Stimulated activated CD8-positive, alpha-beta memory T cell treated with anti-CD3 and anti-CD28 coated beads, Interleukin-2, amount 100 ng/mL, for 48 hours (primary cell): Measurements from ENCODE around the gene PIAS1.
"Not testable (repeated sequence)": the region's sequence is repeated elsewhere in the genome, so short reads cannot be mapped to it uniquely, and the experiment has no call there.

ENCODE experiments used
- DNase-seq, 2 donors: peaks; one replicate each; pipeline ENCODE4 v3.0.0-alpha.2; 2020; ENCODE audit warnings: low read depth in 2 of 2

PIAS1 gene

GRCh38 chr15:68234060-68234459 lies 179.9 kb downstream of the PIAS1 start:
- DNase-seq = no peak

GRCh38 chr15:68234520-68234919 lies 180.4 kb downstream of the PIAS1 start:
- DNase-seq = not testable (repeated sequence)

GRCh38 chr15:68235022-68235421 lies 180.9 kb downstream of the PIAS1 start:
- no peak for DNase-seq

GRCh38 chr15:68239025-68239424 lies 184.9 kb downstream of the PIAS1 start:
- DNase-seq = no peak

- no peak for DNase-seq
Observed at GRCh38 chr15:68241088-68241935, 187.2 kb downstream of the PIAS1 start.
